ENCODE measurements around the gene HOMER1.
"Not testable (repeated sequence)": the region's sequence is repeated elsewhere in the genome, so short reads cannot be mapped to it uniquely, and the experiment has no call there.

HOMER1 gene

GRCh38 chr5:79408028-79408427 lies 105.9 kb downstream of the HOMER1 start:
- no peak for DNase-seq
- no peaks in the 10 kb centered on the region for H3K4me1 Mint-ChIP-seq (ENCODE audit: low read depth in 2 of 2)
- no peak for ATAC-seq (replicated peaks)
- no peak overlapping the region for H3K27ac Mint-ChIP-seq
- no peaks in the 10 kb centered on the region for H3K27me3 Mint-ChIP-seq
- no peaks in the 10 kb centered on the region for H3K36me3 Mint-ChIP-seq (ENCODE audit: insufficient read depth)
- peaks cover 0 to 8% of the 10 kb centered on the region in 2 donors for H3K9me3 Mint-ChIP-seq
- H3K4me3 Mint-ChIP-seq: no peak overlapping the region

- Mint-ChIP-seq H3K27ac (no peak overlapping the region), H3K4me1 (ENCODE audit: low read depth in 2 of 2) (no peaks in the 10 kb centered on the region), H3K9me3 (peaks cover 0 to 8% of the 10 kb centered on the region in 2 donors), H3K4me3 (no peak overlapping the region), H3K36me3 (ENCODE audit: insufficient read depth) (no peaks in the 10 kb centered on the region), H3K27me3 (no peaks in the 10 kb centered on the region)
- DNase-seq: no peak
- no peak for ATAC-seq (replicated peaks)
These were observed 106.3 kb downstream of the HOMER1 start for GRCh38 chr5:79407591-79407990.

GRCh38 chr5:79401216-79401615 lies 112.7 kb downstream of the HOMER1 start:
- no peaks in the 10 kb centered on the region for H3K9me3 Mint-ChIP-seq
- H3K27ac Mint-ChIP-seq: no peak overlapping the region
- ATAC-seq (replicated peaks) (no peak), DNase-seq (no peak)
- H3K27me3 Mint-ChIP-seq: no peaks in the 10 kb centered on the region
- no peaks in the 10 kb centered on the region for H3K36me3 Mint-ChIP-seq (ENCODE audit: insufficient read depth)
- no peak overlapping the region for H3K4me3 Mint-ChIP-seq
- H3K4me1 Mint-ChIP-seq (ENCODE audit: low read depth in 2 of 2): no peaks in the 10 kb centered on the region

- Mint-ChIP-seq H3K27ac (no peak overlapping the region), H3K9me3 (no peaks in the 10 kb centered on the region), H3K4me3 (no peak overlapping the region), H3K36me3 (ENCODE audit: insufficient read depth) (no peaks in the 10 kb centered on the region), H3K27me3 (no peaks in the 10 kb centered on the region), H3K4me1 (ENCODE audit: low read depth in 2 of 2) (no peaks in the 10 kb centered on the region)
- ATAC-seq (replicated peaks): no peak
- no peak for DNase-seq
These were observed 114.9 kb downstream of the HOMER1 start for GRCh38 chr5:79399046-79399445.

- ATAC-seq (replicated peaks): no peak
- Mint-ChIP-seq H3K36me3 (ENCODE audit: insufficient read depth) (no peaks in the 10 kb centered on the region), H3K4me3 (no peak overlapping the region), H3K27me3 (no peaks in the 10 kb centered on the region), H3K4me1 (ENCODE audit: low read depth in 2 of 2) (no peaks in the 10 kb centered on the region), H3K9me3 (no peaks in the 10 kb centered on the region), H3K27ac (no peak overlapping the region)
- DNase-seq: no peak
These were observed 116.9 kb downstream of the HOMER1 start for GRCh38 chr5:79397080-79397479.

GRCh38 chr5:79396265-79396664 lies 117.7 kb downstream of the HOMER1 start:
- H3K9me3 Mint-ChIP-seq: no peaks in the 10 kb centered on the region
- no peaks in the 10 kb centered on the region for H3K4me1 Mint-ChIP-seq (ENCODE audit: low read depth in 2 of 2)
- H3K4me3 Mint-ChIP-seq: no peak overlapping the region
- H3K27me3 Mint-ChIP-seq: no peaks in the 10 kb centered on the region
- DNase-seq: no peak
- no peaks in the 10 kb centered on the region for H3K36me3 Mint-ChIP-seq (ENCODE audit: insufficient read depth)
- no peak overlapping the region for H3K27ac Mint-ChIP-seq
- no peak for ATAC-seq (replicated peaks)

GRCh38 chr5:79395296-79395695 lies 118.6 kb downstream of the HOMER1 start:
- no peak overlapping the region for H3K4me3 Mint-ChIP-seq
- H3K27me3 Mint-ChIP-seq: no peaks in the 10 kb centered on the region
- H3K4me1 Mint-ChIP-seq (ENCODE audit: low read depth in 2 of 2): no peaks in the 10 kb centered on the region
- H3K9me3 Mint-ChIP-seq: no peaks in the 10 kb centered on the region
- no peak overlapping the region for H3K27ac Mint-ChIP-seq
- DNase-seq: no peak
- ATAC-seq (replicated peaks): no peak
- no peaks in the 10 kb centered on the region for H3K36me3 Mint-ChIP-seq (ENCODE audit: insufficient read depth)

- ATAC-seq (replicated peaks) (no peak), DNase-seq (no peak)
- no peak overlapping the region for H3K27ac Mint-ChIP-seq
- H3K27me3 Mint-ChIP-seq: no peaks in the 10 kb centered on the region
- no peaks in the 10 kb centered on the region for H3K9me3 Mint-ChIP-seq
- H3K4me1 Mint-ChIP-seq (ENCODE audit: low read depth in 2 of 2): no peaks in the 10 kb centered on the region
- H3K4me3 Mint-ChIP-seq: no peak overlapping the region
- no peaks in the 10 kb centered on the region for H3K36me3 Mint-ChIP-seq (ENCODE audit: insufficient read depth)
These were observed 121.2 kb downstream of the HOMER1 start for GRCh38 chr5:79392776-79393175.

GRCh38 chr5:79386679-79387078 lies 127.3 kb downstream of the HOMER1 start:
- H3K27ac Mint-ChIP-seq: no peak overlapping the region
- ATAC-seq (replicated peaks) (no peak), DNase-seq (no peak)
- peaks cover 3 to 10% of the 10 kb centered on the region in 2 donors for H3K9me3 Mint-ChIP-seq
- H3K27me3 Mint-ChIP-seq: no peaks in the 10 kb centered on the region
- H3K4me1 Mint-ChIP-seq (ENCODE audit: low read depth in 2 of 2): no peaks in the 10 kb centered on the region
- H3K4me3 Mint-ChIP-seq: no peak overlapping the region
- no peaks in the 10 kb centered on the region for H3K36me3 Mint-ChIP-seq (ENCODE audit: insufficient read depth)

GRCh38 chr5:79385126-79385525 lies 128.8 kb downstream of the HOMER1 start:
- H3K27ac Mint-ChIP-seq; H3K36me3 Mint-ChIP-seq (ENCODE audit: insufficient read depth); H3K27me3 Mint-ChIP-seq; H3K4me1 Mint-ChIP-seq (ENCODE audit: low read depth in 2 of 2); H3K4me3 Mint-ChIP-seq; ATAC-seq (replicated peaks); DNase-seq: not testable (repeated sequence)
- peaks cover 7 to 11% of the 10 kb centered on the region in 2 donors for H3K9me3 Mint-ChIP-seq

- ATAC-seq (replicated peaks) (no peak), DNase-seq (no peak)
- Mint-ChIP-seq H3K36me3 (ENCODE audit: insufficient read depth) (peaks cover 2% of the 10 kb centered on the region), H3K27me3 (no peaks in the 10 kb centered on the region), H3K9me3 (peaks cover 8% of the 10 kb centered on the region in 2 donors), H3K27ac (no peak overlapping the region), H3K4me3 (no peak overlapping the region), H3K4me1 (ENCODE audit: low read depth in 2 of 2) (no peaks in the 10 kb centered on the region)
These were observed 135.3 kb downstream of the HOMER1 start for GRCh38 chr5:79378510-79379186.

GRCh38 chr5:79357398-79357797 lies 156.5 kb downstream of the HOMER1 start:
- H3K27me3 Mint-ChIP-seq: peaks cover 0 to under 1% of the 10 kb centered on the region in 2 donors
- H3K4me3 Mint-ChIP-seq: no peak overlapping the region
- H3K4me1 Mint-ChIP-seq (ENCODE audit: low read depth in 2 of 2): no peaks in the 10 kb centered on the region
- no peaks in the 10 kb centered on the region for H3K9me3 Mint-ChIP-seq
- no peaks in the 10 kb centered on the region for H3K36me3 Mint-ChIP-seq (ENCODE audit: insufficient read depth)
- ATAC-seq (replicated peaks) (no peak), DNase-seq (no peak)
- no peak overlapping the region for H3K27ac Mint-ChIP-seq

- Mint-ChIP-seq H3K36me3 (ENCODE audit: insufficient read depth) (peaks cover 3% of the 10 kb centered on the region), H3K27me3 (peaks cover 6% of the 10 kb centered on the region in 2 donors), H3K4me1 (ENCODE audit: low read depth in 2 of 2) (no peaks in the 10 kb centered on the region), H3K4me3 (no peak overlapping the region), H3K9me3 (no peaks in the 10 kb centered on the region), H3K27ac (no peak overlapping the region)
- ATAC-seq (replicated peaks) (no peak), DNase-seq (no peak)
These were observed 164.1 kb downstream of the HOMER1 start for GRCh38 chr5:79349881-79350280.

GRCh38 chr5:79349047-79349446 lies 164.9 kb downstream of the HOMER1 start:
- no peaks in the 10 kb centered on the region for H3K9me3 Mint-ChIP-seq
- ATAC-seq (replicated peaks): no peak

More at GRCh38 chr5:79349047-79349446, 164.9 kb downstream of the HOMER1 start:
- peaks cover 3% of the 10 kb centered on the region for H3K36me3 Mint-ChIP-seq (ENCODE audit: insufficient read depth)
- H3K27me3 Mint-ChIP-seq: peaks cover 8 to 11% of the 10 kb centered on the region in 2 donors
- no peaks in the 10 kb centered on the region for H3K4me1 Mint-ChIP-seq (ENCODE audit: low read depth in 2 of 2)
- no peak for DNase-seq
- no peak overlapping the region for H3K4me3 Mint-ChIP-seq
- no peak overlapping the region for H3K27ac Mint-ChIP-seq
